ENCODE measurements around the gene OR11G2.

Gene OR11G2

GRCh38 chr14:20190596-20190995, at the start of gene OR11G2:
TSS of gene OR11G2 (plus strand) at chr14:20190896. CDS start at chr14:20197438, 6,542 bp downstream.
- Histone ChIP-seq H3K9ac (no peak within 1 kb of the TSS), H2AFZ (ENCODE audit: low read depth) (no peak within 1 kb of the TSS), H3K27me3 (ENCODE audit: insufficient read depth, low read depth) (no peaks in the 10 kb centered on the region), H3K4me3 (IDR thresholded peaks at IDR 0.05; ENCODE audit: insufficient read depth, low read depth, low read length) (no peak within 1 kb of the TSS), H3K36me3 (ENCODE audit: insufficient read depth) (no peaks in the 10 kb centered on the region), H3K4me1 (ENCODE audit: low read depth, poor library complexity, severe bottlenecking) (no peaks in the 10 kb centered on the region), H4K20me1 (ENCODE audit: insufficient read depth) (no peaks in the 10 kb centered on the region), H3K79me2 (ENCODE audit: insufficient read depth, low read depth) (no peaks in the 10 kb centered on the region), H3K4me2 (no peak within 1 kb of the TSS), H3K27ac (no peak within 1 kb of the TSS)
- TF ChIP-seq CTCF (conservative IDR thresholded peaks at IDR 0.05; ENCODE audit: low read depth, low read length), result no peak

GRCh38 chr14:20143911-20144310, 46.8 kb upstream of the OR11G2 start:
- Histone ChIP-seq H3K27ac (no peak overlapping the region), H3K79me2 (ENCODE audit: insufficient read depth, low read depth) (no peaks in the 10 kb centered on the region)

GRCh38 chr14:20144820-20145219, 45.9 kb upstream of the OR11G2 start:
- no peak for TF ChIP-seq CTCF (conservative IDR thresholded peaks at IDR 0.05; ENCODE audit: low read depth, low read length)
- H3K4me1 ChIP-seq (ENCODE audit: low read depth, poor library complexity, severe bottlenecking), result no peaks in the 10 kb centered on the region
- no peak overlapping the region for H3K27ac ChIP-seq
- no peak overlapping the region for H3K9ac ChIP-seq
- no peak overlapping the region for H3K4me2 ChIP-seq
- no peak overlapping the region for H2AFZ ChIP-seq (ENCODE audit: low read depth)
- H3K36me3 ChIP-seq (ENCODE audit: insufficient read depth), result no peaks in the 10 kb centered on the region
- H3K79me2 ChIP-seq (ENCODE audit: insufficient read depth, low read depth), result no peaks in the 10 kb centered on the region
- no peaks in the 10 kb centered on the region for H4K20me1 ChIP-seq (ENCODE audit: insufficient read depth)
- H3K4me3 ChIP-seq (IDR thresholded peaks at IDR 0.05; ENCODE audit: insufficient read depth, low read depth, low read length), result no peak overlapping the region
- H3K27me3 ChIP-seq (ENCODE audit: insufficient read depth, low read depth), result no peaks in the 10 kb centered on the region

More at GRCh38 chr14:20143911-20144310, 46.8 kb upstream of the OR11G2 start:
- Histone ChIP-seq H3K36me3 (ENCODE audit: insufficient read depth) (no peaks in the 10 kb centered on the region), H3K9ac (no peak overlapping the region), H3K27me3 (ENCODE audit: insufficient read depth, low read depth) (no peaks in the 10 kb centered on the region), H2AFZ (ENCODE audit: low read depth) (no peak overlapping the region), H3K4me3 (IDR thresholded peaks at IDR 0.05; ENCODE audit: insufficient read depth, low read depth, low read length) (no peak overlapping the region), H3K4me2 (no peak overlapping the region), H4K20me1 (ENCODE audit: insufficient read depth) (no peaks in the 10 kb centered on the region), H3K4me1 (ENCODE audit: low read depth, poor library complexity, severe bottlenecking) (no peaks in the 10 kb centered on the region)
- no peak for TF ChIP-seq CTCF (conservative IDR thresholded peaks at IDR 0.05; ENCODE audit: low read depth, low read length)

GRCh38 chr14:20164462-20164861, 26.2 kb upstream of the OR11G2 start:
- Histone ChIP-seq H3K36me3 (ENCODE audit: insufficient read depth) (no peaks in the 10 kb centered on the region), H2AFZ (ENCODE audit: low read depth) (no peak overlapping the region), H3K4me2 (no peak overlapping the region), H3K4me1 (ENCODE audit: low read depth, poor library complexity, severe bottlenecking) (no peaks in the 10 kb centered on the region), H3K4me3 (IDR thresholded peaks at IDR 0.05; ENCODE audit: insufficient read depth, low read depth, low read length) (no peak overlapping the region), H3K27ac (no peak overlapping the region), H3K79me2 (ENCODE audit: insufficient read depth, low read depth) (no peaks in the 10 kb centered on the region), H3K9ac (no peak overlapping the region), H4K20me1 (ENCODE audit: insufficient read depth) (no peaks in the 10 kb centered on the region), H3K27me3 (ENCODE audit: insufficient read depth, low read depth) (no peaks in the 10 kb centered on the region)
- no peak for TF ChIP-seq CTCF (conservative IDR thresholded peaks at IDR 0.05; ENCODE audit: low read depth, low read length)

Measured in KMS-11 (cell line).